HK-2 (cell line): ENCODE data around the gene STX18.
"Not testable (repeated sequence)": the region's sequence is repeated elsewhere in the genome, so short reads cannot be mapped to it uniquely, and the experiment has no call there.

Experiments used
- DNase-seq: peaks from one replicate; pipeline ENCODE4 v3.0.0-alpha.2; 2018; ENCODE audit not compliant: unreplicated experiment

STX18 gene

GRCh38 chr4:4541661-4542570 is at the start of gene STX18:
STX18 (minus strand) TSS chr4:4542048; CDS start chr4:4541964, 84 bp downstream.
- peak; percentile 94 for DNase-seq

- no peak for DNase-seq
These were observed 49.2 kb upstream of the STX18 start for GRCh38 chr4:4591071-4591470.

GRCh38 chr4:4590546-4590945 is 48.7 kb upstream of the STX18 start:
- DNase-seq: no peak

- no peak for DNase-seq
These were observed 43.3 kb upstream of the STX18 start for GRCh38 chr4:4585012-4585670.

DNA sequence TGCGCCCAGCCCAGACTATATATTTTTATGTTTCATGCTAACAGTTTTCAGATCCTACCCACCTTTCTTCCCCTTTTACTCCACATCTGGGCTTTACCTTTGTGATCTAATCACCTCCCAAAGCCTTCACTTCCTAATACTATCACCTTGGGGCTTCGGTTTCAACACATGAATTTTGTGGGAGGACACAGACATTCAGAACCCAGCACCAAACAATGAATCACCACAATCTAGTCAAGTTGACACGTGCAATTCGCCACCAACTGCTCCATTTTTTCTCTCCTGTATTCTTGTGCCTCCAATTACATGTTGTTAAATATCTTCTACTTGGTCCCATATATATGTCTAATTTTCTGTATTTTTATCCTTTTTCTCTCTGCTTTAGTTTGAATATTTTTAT is 41.8 kb upstream of the STX18 start:
- DNase-seq: no peak

DNA sequence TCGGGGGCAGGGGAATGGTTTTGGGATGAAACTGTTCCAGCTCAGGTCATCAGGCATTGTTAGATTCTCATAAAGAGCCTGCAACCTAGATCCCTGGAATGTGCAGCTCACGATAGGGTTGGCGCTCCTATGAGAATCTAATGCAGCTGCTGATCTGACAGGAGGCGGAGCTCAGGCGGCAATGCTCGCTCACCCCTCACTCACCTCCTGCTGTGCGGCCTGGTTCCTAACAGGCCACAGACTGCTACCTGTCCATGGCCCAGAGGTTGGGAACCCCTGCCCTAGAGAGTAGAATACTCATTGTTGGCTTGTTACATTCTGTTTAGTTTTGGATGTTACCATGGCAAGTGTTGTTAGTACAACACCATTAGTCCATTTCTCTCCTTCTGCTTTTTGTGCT is 40.8 kb upstream of the STX18 start:
- no peak for DNase-seq

GRCh38 chr4:4580494-4580893 is 38.6 kb upstream of the STX18 start:
- DNase-seq: no peak

- no peak for DNase-seq
These were observed 37.1 kb upstream of the STX18 start for GRCh38 chr4:4578981-4579380.

DNA sequence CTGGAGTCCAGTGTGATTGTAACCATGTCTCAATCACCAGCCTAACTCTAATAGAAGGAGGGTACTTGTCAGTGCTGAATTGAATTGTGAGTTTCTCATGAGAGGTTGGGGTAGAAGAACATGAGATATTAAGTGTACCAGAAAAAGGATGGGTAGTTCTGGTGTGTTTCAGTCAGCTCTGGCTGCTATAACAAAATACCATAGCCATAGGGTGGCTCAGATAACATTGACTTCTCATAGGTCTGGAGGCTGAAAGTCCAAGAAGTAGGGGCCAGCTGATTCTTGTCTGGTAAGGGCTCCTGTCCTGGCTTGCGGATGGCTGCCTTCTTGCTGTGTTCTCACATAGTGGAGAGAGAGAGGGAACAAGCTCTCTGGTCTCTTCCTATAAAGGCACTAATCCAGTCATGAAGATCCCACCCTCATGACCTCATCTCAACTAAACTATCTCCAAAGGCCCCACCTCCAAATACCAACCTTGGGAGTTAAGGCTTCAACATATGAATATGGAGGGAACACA is 35.6 kb upstream of the STX18 start:
- DNase-seq: no peak

GRCh38 chr4:4575284-4576211 is 33.7 kb upstream of the STX18 start:
- no peak for DNase-seq

DNA sequence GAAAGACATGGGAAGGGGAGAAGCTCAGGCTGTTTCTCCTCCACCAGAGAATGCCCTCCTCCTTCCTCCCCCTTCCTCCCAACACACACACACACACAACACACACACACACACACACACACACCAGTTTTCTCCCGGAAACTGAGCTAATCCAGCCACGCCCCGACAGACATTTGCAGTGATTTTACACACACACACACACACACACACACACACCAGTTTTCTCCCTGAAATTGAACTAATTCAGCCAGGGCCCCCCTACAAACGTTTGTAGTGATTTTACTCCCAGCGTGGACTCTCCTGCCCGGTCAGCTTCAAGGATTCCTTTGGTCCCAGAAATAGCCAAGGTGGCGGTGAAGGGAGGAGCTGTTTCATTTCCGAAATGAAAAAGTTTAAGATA is 32.9 kb upstream of the STX18 start:
- no peak for DNase-seq

DNA sequence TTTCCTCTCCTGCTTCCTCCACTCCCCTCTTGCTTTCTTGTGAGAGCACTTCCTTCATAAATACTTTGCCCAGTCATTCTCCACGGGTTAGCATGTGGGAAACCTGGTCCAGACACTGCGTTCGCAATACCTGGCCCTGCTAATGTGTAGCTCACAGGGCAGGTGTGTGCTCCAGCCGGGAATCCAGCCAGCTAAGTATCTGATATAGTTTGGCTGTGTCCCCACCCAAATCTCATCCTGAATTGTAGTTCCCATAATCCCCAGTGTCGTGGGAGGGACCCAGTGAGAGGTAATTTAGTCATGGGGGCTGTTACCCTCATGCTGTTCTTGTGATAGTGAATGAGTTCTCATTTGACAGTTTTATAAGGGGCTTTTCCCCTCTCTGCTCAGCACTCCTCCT is 32.2 kb upstream of the STX18 start:
- DNase-seq: no peak

- DNase-seq: no peak
These were observed 31.0 kb upstream of the STX18 start for GRCh38 chr4:4572821-4573220.

- not testable (repeated sequence) for DNase-seq
These were observed 28.0 kb upstream of the STX18 start for GRCh38 chr4:4569861-4570260.

GRCh38 chr4:4568806-4569427 is 27.1 kb upstream of the STX18 start:
- no peak for DNase-seq

DNA sequence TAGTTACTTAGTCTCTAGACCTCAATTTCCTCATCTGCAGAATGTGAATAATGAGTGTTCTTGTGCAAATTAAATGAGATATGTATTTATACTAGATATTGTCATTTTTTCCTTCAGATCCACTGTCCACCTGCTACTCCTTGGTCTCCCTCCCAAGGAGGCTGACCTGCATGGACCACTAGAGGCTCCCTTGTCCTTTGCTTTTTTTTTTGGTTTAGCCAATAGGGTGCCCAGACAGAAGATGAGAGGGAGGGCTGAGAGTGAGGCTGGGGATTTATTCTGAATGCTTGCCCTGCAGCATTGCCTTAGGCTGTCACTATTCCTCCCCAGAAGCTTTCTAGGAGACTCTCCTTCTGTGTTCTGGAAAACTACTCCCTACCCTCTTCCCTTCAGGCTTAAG is 24.5 kb upstream of the STX18 start:
- DNase-seq: not testable (repeated sequence)

DNA sequence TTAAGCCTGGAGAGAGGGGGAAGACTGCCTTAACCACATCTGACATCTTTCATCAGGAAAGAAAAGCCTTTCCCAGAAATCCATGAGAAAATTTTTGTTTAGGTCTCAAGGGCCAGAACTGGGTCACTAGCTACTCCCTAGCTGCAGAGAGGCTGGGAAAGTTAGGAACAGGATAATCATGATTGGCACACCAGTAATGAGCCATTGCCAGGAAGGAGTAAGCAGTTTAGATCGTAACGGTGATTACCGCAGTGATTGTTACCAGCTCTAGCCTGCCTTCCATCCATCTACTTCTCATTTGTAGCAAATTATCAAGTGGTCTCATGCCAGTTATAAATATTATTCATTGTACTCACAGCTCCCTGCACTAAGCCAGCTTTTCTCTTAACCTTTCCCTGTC is 22.7 kb upstream of the STX18 start:
- DNase-seq: no peak

GRCh38 chr4:4560642-4561041 is 18.8 kb upstream of the STX18 start:
- DNase-seq: no peak

DNA sequence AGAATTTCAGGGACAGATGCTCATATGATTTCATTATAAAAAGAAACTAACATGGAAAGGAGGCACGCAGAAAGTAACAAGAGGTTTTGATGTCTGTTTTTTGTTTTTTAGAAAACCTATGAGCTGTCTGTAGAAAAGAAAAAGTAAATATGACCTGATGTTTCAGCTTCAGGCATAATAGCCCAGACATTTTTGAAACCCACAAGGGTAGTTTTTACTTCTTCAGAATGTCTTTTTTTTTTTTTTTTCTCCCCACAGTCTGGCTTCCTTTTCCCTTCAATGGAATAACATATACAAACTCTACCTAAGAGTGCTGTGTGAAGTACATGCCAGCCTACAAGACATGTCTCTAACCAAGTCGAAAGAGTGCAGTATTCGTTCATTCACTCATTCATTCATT is 18.3 kb upstream of the STX18 start:
- no peak for DNase-seq

GRCh38 chr4:4559596-4559995 is 17.7 kb upstream of the STX18 start:
- DNase-seq: no peak

DNA sequence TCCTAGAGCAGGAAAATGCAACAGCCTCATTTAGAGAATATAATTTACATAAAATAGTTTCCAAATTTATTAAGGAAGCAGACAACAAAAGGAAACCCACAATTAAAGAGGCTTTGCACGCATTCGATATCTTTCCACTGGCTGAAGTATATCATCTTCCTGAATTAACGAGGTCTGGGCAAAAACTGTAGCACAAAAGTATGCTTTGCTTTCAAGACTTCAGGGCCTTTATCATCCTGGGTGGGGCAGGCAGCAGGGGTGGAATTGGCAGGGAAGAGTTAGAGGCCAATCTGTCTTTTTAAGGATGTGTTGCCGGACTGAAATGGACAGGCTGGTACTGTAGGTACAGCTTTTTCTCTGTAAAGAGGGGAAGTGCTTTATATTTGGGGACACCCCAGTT is 17.0 kb upstream of the STX18 start:
- DNase-seq: no peak
